NT2/D1 (cell line): ENCODE data around the gene YPEL2.

Experiments used
- YY1 ChIP-seq: IDR thresholded peaks from 2 replicates; pipeline ENCODE4 v1.6.1; 2011; ENCODE audit not compliant: insufficient read length, insufficient read depth
- ZNF274 ChIP-seq: IDR thresholded peaks from 2 replicates; pipeline ENCODE4 v1.6.1; 2011; ENCODE audit warnings: mild to moderate bottlenecking, low read depth, low read length

DNA sequence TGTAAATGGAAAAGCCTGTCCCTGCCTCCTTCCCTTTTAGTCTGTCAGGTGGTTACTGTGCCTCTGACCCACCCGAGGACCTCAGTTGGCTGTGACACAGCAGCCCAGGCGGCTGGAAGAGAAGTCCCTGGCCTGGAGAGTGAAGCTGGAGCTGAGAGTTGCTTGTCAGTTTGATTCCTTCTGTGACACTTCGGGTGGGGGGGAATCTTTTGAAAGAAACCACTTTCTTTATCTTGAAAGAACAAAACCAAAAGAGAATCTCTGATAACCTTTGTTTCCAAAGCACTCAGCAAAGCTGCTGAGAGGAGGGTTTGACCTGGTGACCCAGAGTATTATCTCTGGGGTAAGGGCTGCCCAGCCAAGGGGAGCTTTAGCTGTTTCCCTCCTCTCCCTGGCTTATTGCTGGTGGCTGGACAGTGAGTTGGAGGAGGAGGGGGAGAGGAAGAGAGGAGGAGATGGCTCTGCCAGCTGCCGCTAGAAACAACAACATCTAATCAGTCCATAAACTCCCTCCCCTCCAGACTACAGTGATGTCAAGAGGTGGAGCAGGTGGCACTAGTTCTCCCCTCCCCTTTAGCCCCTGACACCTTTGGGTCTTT, 34.0 kb downstream of the YPEL2 start:
- TF ChIP-seq YY1, result no peak
- no peak for TF ChIP-seq ZNF274
